Subcutaneous preadipocyte (primary cell): Measurements from ENCODE around the gene ACAP3. TPM values are rescaled to one million over a fixed set of nuclear protein-coding genes. Genes with fewer than 3 reads are reported as not detected.

ENCODE experiments used
- small RNA-seq: library from RNA; depleted of rRNA; stranded (forward); fragments of <200 nt; gene quantifications from one replicate; pipeline ENCODE3, GENCODE V24; 2012
- total RNA-seq: library from RNA; depleted of rRNA; stranded (reverse); fragments of >200 nt; gene quantifications from 2 replicates; pipeline ENCODE4 v1.2.3, GENCODE V29; 2012

Gene ACAP3
- 33.6 and 37.8 TPM in 2 replicates for total RNA-seq

DNA sequence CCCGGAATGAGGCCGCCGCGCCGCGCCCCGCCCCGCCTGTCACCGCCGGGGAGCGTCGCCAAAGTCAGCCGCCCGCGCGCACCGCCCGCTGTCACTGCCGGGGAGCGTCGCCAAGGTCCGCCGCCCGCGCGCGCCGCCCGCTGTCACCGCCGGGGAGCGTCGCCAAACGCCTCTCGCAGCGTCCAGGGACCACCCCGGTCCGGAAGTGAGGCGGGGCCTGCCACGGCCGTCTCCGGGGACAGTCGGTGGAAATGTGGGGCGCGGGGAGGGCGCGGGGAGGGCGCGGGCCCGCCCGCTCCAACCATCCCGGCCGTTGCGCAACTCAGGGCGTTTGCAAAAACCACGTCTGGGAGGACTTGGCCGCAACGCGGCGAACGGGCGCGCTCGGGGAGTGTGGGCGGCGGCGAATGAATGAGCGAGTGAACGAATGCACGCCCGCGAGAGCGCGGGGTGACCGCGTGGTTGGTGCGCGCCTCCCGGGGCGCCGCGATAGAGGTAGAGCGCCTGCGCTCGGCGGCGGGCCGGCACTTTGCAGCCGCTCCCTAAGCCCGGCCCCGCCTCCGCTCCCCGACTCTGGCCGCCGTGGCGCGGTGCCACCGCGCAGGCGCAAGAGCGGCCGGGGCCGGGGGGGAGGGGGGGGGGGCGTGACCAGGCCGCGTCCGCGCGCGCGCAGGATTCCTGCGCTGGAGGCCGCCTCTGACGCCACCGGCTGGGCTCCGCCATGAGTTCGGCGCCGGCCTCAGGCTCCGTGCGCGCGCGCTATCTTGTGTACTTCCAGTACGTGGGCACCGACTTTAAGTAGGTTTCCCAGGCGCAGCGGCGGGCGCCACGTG, at the start of gene ACAP3, which contains the start of gene PUSL1:
Gene ACAP3, minus strand, starts transcription at position 8 of the 833 bp plus-strand sequence. CDS start 115 bp downstream, outside the sequence.
Gene PUSL1, plus strand, starts transcription at position 675 of the 833 bp plus-strand sequence. Its CDS starts 47 bp downstream, at position 722.

DNA sequence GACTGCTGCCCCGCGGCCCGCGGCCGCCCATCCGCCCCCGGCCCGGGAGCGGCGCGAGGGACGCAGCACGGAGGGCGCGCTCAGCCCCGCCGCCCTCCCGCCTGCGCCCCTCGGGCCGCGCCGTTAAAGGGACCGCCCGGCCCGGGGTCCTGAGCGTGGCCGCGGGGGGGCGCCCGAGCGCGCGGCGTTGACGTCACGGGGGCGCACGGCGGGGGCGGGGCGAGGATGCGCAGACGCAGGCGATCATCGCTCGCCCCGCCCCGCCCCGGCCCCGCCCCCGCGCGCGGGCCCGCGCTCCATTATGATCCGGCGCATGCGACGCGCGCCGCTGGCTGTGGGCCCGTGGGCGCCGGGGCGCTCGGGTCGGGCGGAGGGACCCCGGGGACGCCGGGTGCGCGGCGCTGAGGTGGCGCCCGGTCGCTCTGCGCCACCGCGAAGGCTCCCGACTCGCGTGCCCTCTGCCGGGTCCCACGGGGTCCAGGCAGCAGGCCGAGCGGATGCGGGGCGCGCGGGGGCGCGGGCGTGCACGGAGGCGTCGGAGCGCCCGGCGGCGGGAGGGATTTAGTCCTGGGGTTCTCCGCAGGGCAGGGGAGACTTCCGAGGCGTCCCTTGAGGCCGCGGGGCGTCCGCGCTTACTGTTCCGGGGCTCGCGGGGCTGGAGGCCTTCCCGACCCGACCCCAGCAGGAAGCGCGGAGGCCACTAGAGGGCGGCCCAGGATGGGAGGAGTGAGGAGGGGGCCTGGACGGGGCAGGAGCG, 41.7 kb upstream of the ACAP3 start, which contains the start of gene DVL1:
Gene DVL1, minus strand, starts transcription at position 163 of the 757 bp plus-strand sequence. CDS start 353 bp downstream, outside the sequence.

GRCh38 chr1:1331068-1331965, 23.6 kb upstream of the ACAP3 start, which contains the start of gene TAS1R3:
Gene TAS1R3, plus strand, starts transcription at chr1:1331280. Its CDS starts 66 bp downstream, at chr1:1331346.

GRCh38 chr1:1324524-1325287, 17.0 kb upstream of the ACAP3 start, which contains the start of the genes CPTP and INTS11:
Gene CPTP, plus strand, starts transcription at chr1:1324802. Its CDS starts 2,109 bp downstream, at chr1:1326911.
Gene INTS11, minus strand, starts transcription at chr1:1324660. Its CDS starts 52 bp downstream, at chr1:1324608.

DNA sequence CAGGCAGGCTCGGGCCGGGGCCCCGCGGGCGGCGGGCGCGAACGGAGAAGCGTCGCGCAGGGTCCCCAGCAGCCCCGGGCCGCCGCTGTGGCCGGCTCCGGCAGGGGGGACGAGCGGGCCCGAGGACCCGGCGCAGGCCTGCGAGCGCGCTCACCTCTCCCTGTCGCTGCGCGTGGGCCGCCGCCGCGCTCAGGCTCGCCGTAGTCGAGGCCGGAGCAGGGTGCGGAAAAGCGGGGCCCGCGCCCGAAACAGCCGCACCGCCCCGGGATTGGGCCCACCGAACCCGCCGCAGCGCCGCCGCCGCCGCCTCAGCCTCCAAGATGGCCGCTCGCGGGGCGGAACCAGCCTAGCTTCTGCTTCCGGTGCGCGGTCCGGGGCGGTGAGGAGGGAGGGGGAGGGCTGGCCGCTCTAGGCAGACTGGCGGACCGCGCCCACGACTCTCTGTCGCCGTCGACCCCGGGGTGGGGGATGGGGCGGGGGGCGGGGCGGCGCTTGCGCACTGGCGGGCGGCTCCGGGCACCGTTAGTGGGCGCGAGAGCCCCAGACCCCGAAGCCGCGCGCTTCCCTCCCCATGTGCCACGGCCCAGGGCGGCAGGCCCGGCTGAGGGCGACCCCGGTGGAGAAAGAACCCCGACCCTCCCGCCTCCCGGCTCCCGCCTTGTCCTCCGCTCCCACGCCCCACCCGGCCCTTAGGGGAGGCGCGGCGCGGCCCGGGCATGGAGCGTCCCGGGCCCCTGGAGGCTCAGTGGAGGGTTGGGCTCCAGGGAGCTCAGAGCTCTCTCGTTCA, 34.0 kb downstream of the ACAP3 start, which contains the start of gene UBE2J2:
Gene UBE2J2, minus strand, starts transcription at position 343 of the 787 bp plus-strand sequence. CDS start 5,862 bp downstream, outside the sequence.

DNA sequence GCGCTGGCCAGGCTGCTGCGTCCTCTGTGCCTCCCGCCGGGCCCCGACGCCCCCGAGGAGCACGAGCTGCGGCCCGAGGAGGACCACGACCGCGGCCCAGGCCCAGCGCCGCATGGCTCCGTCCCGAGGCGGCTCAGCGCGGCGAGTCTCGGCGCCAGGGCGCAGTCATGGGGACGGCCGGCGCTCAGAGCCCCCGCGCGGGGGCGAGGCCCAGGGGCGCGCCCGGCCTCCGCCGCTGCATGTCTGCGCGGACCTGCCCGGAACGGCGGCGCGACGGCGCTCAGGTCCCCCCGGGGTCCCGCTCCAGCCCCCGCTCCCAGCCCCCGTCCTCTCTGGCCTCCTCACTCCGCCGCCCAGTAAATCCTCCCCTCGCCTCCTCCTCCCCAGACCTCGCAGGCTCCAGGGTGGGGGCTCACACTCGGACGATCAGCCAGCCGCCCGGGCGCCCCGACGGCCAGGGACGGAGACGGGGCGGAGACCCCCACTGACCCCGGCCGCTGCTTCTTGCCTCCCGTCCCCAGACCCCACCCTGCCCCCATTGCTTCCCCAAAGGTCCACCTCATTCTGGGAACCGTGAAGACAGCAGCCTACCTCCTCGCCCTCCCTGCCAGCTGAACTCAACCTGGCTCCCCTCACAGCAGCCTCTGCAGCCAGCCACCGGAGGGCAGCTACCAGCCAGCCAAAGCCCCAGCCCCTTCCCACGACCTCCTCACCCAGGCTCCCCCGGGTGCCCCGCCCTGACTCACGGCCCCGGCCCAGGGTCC, 61.0 kb downstream of the ACAP3 start, which contains the start of gene C1QTNF12:
Gene C1QTNF12, minus strand, starts transcription at position 146 of the 764 bp plus-strand sequence. Its CDS starts 32 bp downstream, at position 114.

Small RNA genes within 50 kb of the gene (small RNA-seq; reads per million reads assigned to genes)
- not detected for gene MIR6726

Other genes with a start within 250 kb of the ACAP3 start
- not detected in 2 replicates for gene RNF223, start 233.6 kb downstream of the ACAP3 start, total RNA-seq
- gene C1orf159, start 191.8 kb downstream of the ACAP3 start, total RNA-seq, result 5.9 and 11.5 TPM in 2 replicates
- gene TTLL10, start 134.1 kb downstream of the ACAP3 start, total RNA-seq, result not detected in 2 replicates
- gene TNFRSF18, start 101.3 kb downstream of the ACAP3 start, total RNA-seq, result not detected in 2 replicates
- under 0.01 TPM in 1 of 2 replicates, not detected in the other for gene TNFRSF4, start 93.8 kb downstream of the ACAP3 start, total RNA-seq
- gene SDF4, start 75.9 kb downstream of the ACAP3 start, total RNA-seq, result 87.6 and 101 TPM in 2 replicates
- gene B3GALT6, start 75.7 kb downstream of the ACAP3 start, total RNA-seq, result 20.6 and 22.3 TPM in 2 replicates
- 0.59 and 1.8 TPM in 2 replicates for gene C1QTNF12, start 61.2 kb downstream of the ACAP3 start, total RNA-seq
- 26.5 and 41.6 TPM in 2 replicates for gene UBE2J2, start 34.1 kb downstream of the ACAP3 start, total RNA-seq
- 0.73 and 0.78 TPM in 2 replicates for gene SCNN1D, start 27.5 kb downstream of the ACAP3 start, total RNA-seq
- 24.3 and 27.2 TPM in 2 replicates for gene PUSL1, start 667 bp upstream of the ACAP3 start, total RNA-seq
- gene INTS11, start 16.7 kb upstream of the ACAP3 start, total RNA-seq, result 80.0 and 86.0 TPM in 2 replicates
- 12.5 and 12.9 TPM in 2 replicates for gene CPTP, start 16.9 kb upstream of the ACAP3 start, total RNA-seq
- gene TAS1R3, start 23.4 kb upstream of the ACAP3 start, total RNA-seq, result under 0.01 TPM in 2 replicates
- gene DVL1, start 41.5 kb upstream of the ACAP3 start, total RNA-seq, result 69.1 and 119 TPM in 2 replicates
- 243 and 326 TPM in 2 replicates for gene MXRA8, start 50.6 kb upstream of the ACAP3 start, total RNA-seq
- 113 and 124 TPM in 2 replicates for gene AURKAIP1, start 67.3 kb upstream of the ACAP3 start, total RNA-seq
- gene CCNL2, start 91.4 kb upstream of the ACAP3 start, total RNA-seq, result 93.7 and 120 TPM in 2 replicates
- gene MRPL20, start 99.4 kb upstream of the ACAP3 start, total RNA-seq, result 80.2 and 101 TPM in 2 replicates
- 0.73 and 0.78 TPM in 2 replicates for gene ANKRD65, start 113.3 kb upstream of the ACAP3 start, total RNA-seq
- gene VWA1, start 127.8 kb upstream of the ACAP3 start, total RNA-seq, result 0.73 and 2.2 TPM in 2 replicates
- gene ATAD3C, start 141.8 kb upstream of the ACAP3 start, total RNA-seq, result 0.20 TPM in 1 of 2 replicates, not detected in the other
- gene ATAD3B, start 163.8 kb upstream of the ACAP3 start, total RNA-seq, result 14.3 and 36.0 TPM in 2 replicates
- 38.9 and 57.3 TPM in 2 replicates for gene ATAD3A, start 204.2 kb upstream of the ACAP3 start, total RNA-seq
- gene TMEM240, start 232.7 kb upstream of the ACAP3 start, total RNA-seq, result 2.6 and 3.1 TPM in 2 replicates